BE2C (cell line): Measurements from ENCODE around the gene DENR.

Experiments
- DNase-seq: peaks from one replicate; pipeline ENCODE4 v3.0.0-alpha.2; 2020
- H3K27me3 ChIP-seq: fragments of 250-450 bp; sonication (Bioruptor Pico); 2 replicates; pipeline ENCODE4 v1.5.1; 2020; ENCODE audit warnings: mild to moderate bottlenecking
- H3K36me3 ChIP-seq: fragments of 250-450 bp; sonication (Bioruptor Pico); 2 replicates; pipeline ENCODE4 v1.5.1; 2020; ENCODE audit warnings: mild to moderate bottlenecking
- H3K4me1 ChIP-seq: fragments of 250-450 bp; sonication (Bioruptor Pico); 2 replicates; pipeline ENCODE4 v1.5.1; 2020
- H3K4me3 ChIP-seq: 2 replicates; pipeline ENCODE4 v1.5.1; 2011; ENCODE audit warnings: low read depth, low read length
- H3K9me3 ChIP-seq: fragments of 250-450 bp; sonication (Bioruptor Pico); 2 replicates; pipeline ENCODE4 v1.5.1; 2020
- TF ChIP-seq, protein P1 (sequence below): IDR thresholded peaks from 2 replicates; pipeline ENCODE4 v1.5.1; 2012; ENCODE audit warnings: mild to moderate bottlenecking, low read depth, low read length

DENR gene

GRCh38 chr12:122722387-122722786 lies 30.2 kb upstream of the DENR start:
- Histone ChIP-seq H3K27me3 (no peaks in the 10 kb centered on the region), H3K4me1 (no peaks in the 10 kb centered on the region), H3K9me3 (no peaks in the 10 kb centered on the region), H3K4me3 (no peak overlapping the region), H3K36me3 (no peaks in the 10 kb centered on the region)
- DNase-seq, result no peak
- TF ChIP-seq, protein P1, sequence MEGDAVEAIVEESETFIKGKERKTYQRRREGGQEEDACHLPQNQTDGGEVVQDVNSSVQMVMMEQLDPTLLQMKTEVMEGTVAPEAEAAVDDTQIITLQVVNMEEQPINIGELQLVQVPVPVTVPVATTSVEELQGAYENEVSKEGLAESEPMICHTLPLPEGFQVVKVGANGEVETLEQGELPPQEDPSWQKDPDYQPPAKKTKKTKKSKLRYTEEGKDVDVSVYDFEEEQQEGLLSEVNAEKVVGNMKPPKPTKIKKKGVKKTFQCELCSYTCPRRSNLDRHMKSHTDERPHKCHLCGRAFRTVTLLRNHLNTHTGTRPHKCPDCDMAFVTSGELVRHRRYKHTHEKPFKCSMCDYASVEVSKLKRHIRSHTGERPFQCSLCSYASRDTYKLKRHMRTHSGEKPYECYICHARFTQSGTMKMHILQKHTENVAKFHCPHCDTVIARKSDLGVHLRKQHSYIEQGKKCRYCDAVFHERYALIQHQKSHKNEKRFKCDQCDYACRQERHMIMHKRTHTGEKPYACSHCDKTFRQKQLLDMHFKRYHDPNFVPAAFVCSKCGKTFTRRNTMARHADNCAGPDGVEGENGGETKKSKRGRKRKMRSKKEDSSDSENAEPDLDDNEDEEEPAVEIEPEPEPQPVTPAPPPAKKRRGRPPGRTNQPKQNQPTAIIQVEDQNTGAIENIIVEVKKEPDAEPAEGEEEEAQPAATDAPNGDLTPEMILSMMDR, result no peak

DNA sequence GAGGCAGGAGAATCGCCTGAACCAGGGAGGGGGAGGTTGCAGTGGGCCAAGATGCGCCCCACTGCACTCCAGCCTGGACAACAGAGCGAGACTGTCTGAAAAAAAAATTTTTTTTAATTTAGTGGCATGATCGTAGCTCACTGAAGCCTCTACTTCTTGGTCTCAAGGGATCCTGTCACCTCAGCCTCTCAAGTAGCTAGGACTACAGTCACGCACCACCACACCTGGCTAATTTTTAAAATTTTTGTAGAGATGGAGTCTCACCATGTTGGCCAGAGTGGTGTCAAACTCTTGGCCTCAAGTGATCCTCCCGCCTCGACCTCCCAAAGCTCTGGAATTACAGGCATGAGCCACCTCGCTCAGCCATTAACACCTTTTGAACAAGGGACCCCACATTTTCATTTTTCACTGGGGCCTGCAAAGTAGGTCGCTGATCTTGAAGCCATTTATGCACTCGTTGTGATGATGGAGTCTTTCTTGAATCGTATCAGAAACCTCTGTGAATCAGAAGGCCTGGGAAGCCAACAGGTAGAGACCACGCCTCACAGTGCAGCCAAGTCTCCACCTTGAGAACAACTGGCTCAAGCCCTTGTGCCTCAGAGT lies 27.9 kb upstream of the DENR start:
- Histone ChIP-seq H3K36me3 (no peaks in the 10 kb centered on the region), H3K27me3 (no peaks in the 10 kb centered on the region), H3K4me3 (no peak overlapping the region), H3K4me1 (peaks cover 2% of the 10 kb centered on the region; the same call in 1 of the 2 replicates), H3K9me3 (no peaks in the 10 kb centered on the region)
- TF ChIP-seq, protein P1, result no peak
- DNase-seq, result no peak

DNA sequence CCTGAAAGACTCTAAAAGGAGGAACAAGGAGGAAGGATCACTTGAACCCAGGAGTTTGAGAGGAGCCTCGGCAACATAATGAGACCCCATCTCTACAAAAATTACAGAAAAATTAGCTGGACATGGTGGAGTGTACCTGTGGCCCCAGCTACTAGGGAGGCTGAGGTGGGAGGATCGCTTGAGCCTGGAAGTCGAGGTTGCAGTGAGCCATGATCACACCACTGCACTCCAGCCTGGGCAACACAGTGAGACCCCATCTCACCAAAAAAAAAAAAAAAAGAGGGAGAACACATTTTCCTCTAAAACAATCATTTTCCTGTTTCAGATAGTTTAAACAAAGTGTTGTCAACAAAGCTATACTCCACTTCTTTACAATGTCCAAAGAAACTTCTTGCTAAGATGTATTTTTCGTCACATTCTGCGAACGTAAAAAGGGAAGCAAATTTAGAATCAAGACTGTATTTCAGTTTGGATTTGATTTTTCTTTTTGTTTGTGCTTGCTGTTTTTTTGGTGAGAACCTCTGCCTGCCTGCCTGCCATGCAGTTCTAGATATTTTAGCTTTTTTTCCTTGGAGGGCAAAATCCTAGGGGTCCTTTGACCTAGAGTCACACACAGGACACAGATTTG lies 27.1 kb upstream of the DENR start:
- DNase-seq, result no peak
- Histone ChIP-seq H3K4me1 (peaks cover 2% of the 10 kb centered on the region; the same call in 1 of the 2 replicates), H3K36me3 (no peaks in the 10 kb centered on the region), H3K9me3 (no peaks in the 10 kb centered on the region), H3K27me3 (no peaks in the 10 kb centered on the region), H3K4me3 (no peak overlapping the region)
- TF ChIP-seq, protein P1, result no peak

GRCh38 chr12:122726080-122726558 lies 26.5 kb upstream of the DENR start:
- DNase-seq, result no peak
- H3K4me1 ChIP-seq, result peaks cover 2% of the 10 kb centered on the region; the same call in 1 of the 2 replicates
- no peaks in the 10 kb centered on the region for H3K27me3 ChIP-seq
- no peaks in the 10 kb centered on the region for H3K36me3 ChIP-seq
- TF ChIP-seq, protein P1, result no peak
- H3K9me3 ChIP-seq, result no peaks in the 10 kb centered on the region
- no peak overlapping the region for H3K4me3 ChIP-seq

GRCh38 chr12:122729583-122730214 lies 22.9 kb upstream of the DENR start:
- Histone ChIP-seq H3K4me1 (peaks cover 2% of the 10 kb centered on the region; the same call in 1 of the 2 replicates), H3K36me3 (no peaks in the 10 kb centered on the region), H3K4me3 (no peak overlapping the region), H3K27me3 (no peaks in the 10 kb centered on the region), H3K9me3 (no peaks in the 10 kb centered on the region)
- no peak for DNase-seq
- TF ChIP-seq, protein P1, result no peak
